Type B pancreatic cell (in vitro differentiated cells): ENCODE data around the gene NDC1. TPM values are rescaled to one million over a fixed set of nuclear protein-coding genes. Genes with fewer than 3 reads are reported as not detected.
"Not testable (repeated sequence)": the region's sequence is repeated elsewhere in the genome, so short reads cannot be mapped to it uniquely, and the experiment has no call there.

ENCODE experiments used
- DNase-seq: peaks from one replicate; pipeline ENCODE4 v3.0.0; 2021; ENCODE audit warnings: mixed read lengths; ENCODE audit not compliant: unreplicated experiment; ENCODE audit errors: extremely low spot score
- H3K27ac Mint-ChIP-seq: 2 replicates; pipeline ENCODE4 v1.8.0; 2021; ENCODE audit warnings: mild to moderate bottlenecking, mixed read lengths
- H3K27me3 Mint-ChIP-seq: 2 replicates; pipeline ENCODE4 v1.8.0; 2021; ENCODE audit warnings: mixed read lengths
- H3K36me3 Mint-ChIP-seq: 2 replicates; pipeline ENCODE4 v1.8.0; 2021; ENCODE audit warnings: mixed read lengths
- H3K4me1 Mint-ChIP-seq: one replicate; pipeline ENCODE4 v1.8.0; 2021; ENCODE audit warnings: mixed read lengths; ENCODE audit not compliant: unreplicated experiment
- H3K4me3 Mint-ChIP-seq: 2 replicates; pipeline ENCODE4 v1.8.0; 2021; ENCODE audit warnings: mild to moderate bottlenecking, mixed read lengths
- H3K9me3 Mint-ChIP-seq: 2 replicates; pipeline ENCODE4 v1.8.0; 2021; ENCODE audit warnings: mixed read lengths
- CTCF ChIP-seq: fragments of 200-600 bp; sonication (generic); conservative IDR thresholded peaks from 2 replicates; pipeline ENCODE4 v1.5.0; 2021; ENCODE audit warnings: antibody characterized with exemption, mild to moderate bottlenecking
- long read RNA-seq: library from polyadenylated mRNA; unstranded; transcript quantifications from one replicate; pipeline ENCODE4 v2.0.0, GENCODE V29; 2020
- total RNA-seq: library from RNA; stranded (reverse); gene quantifications from 2 replicates; pipeline ENCODE4 v1.2.1, GENCODE V29; 2021; ENCODE audit warnings: low replicate concordance

The NDC1 gene, protein sequence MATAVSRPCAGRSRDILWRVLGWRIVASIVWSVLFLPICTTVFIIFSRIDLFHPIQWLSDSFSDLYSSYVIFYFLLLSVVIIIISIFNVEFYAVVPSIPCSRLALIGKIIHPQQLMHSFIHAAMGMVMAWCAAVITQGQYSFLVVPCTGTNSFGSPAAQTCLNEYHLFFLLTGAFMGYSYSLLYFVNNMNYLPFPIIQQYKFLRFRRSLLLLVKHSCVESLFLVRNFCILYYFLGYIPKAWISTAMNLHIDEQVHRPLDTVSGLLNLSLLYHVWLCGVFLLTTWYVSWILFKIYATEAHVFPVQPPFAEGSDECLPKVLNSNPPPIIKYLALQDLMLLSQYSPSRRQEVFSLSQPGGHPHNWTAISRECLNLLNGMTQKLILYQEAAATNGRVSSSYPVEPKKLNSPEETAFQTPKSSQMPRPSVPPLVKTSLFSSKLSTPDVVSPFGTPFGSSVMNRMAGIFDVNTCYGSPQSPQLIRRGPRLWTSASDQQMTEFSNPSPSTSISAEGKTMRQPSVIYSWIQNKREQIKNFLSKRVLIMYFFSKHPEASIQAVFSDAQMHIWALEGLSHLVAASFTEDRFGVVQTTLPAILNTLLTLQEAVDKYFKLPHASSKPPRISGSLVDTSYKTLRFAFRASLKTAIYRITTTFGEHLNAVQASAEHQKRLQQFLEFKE
- total RNA-seq, result 19.7 and 29.5 TPM in 2 replicates
- long read RNA-seq, full-length matches to known transcripts, result 11 of 28 reads
- long read RNA-seq, partial matches to known transcripts, result 10 of 28 reads
- long read RNA-seq, other reads (novel, unspliced or antisense), result 7 of 28 reads

- H3K4me1 Mint-ChIP-seq, result peaks cover 15% of the 10 kb centered on the region
- peak; percentile 90 for DNase-seq
- H3K9me3 Mint-ChIP-seq, result no peaks in the 10 kb centered on the region
- peak within 1 kb of the TSS; percentile 99 for H3K4me3 Mint-ChIP-seq
- no peaks in the 10 kb centered on the region for H3K27me3 Mint-ChIP-seq
- H3K27ac Mint-ChIP-seq, result peak within 1 kb of the TSS; percentile 97
- TF ChIP-seq CTCF, result peak; percentile 48
- H3K36me3 Mint-ChIP-seq, result peaks cover 3% of the 10 kb centered on the region
Observed at GRCh38 chr1:53837924-53838653, at the start of gene NDC1. Gene NDC1 (minus strand): TSS chr1:53838296. CDS start chr1:53838261, 35 bp downstream.

DNA sequence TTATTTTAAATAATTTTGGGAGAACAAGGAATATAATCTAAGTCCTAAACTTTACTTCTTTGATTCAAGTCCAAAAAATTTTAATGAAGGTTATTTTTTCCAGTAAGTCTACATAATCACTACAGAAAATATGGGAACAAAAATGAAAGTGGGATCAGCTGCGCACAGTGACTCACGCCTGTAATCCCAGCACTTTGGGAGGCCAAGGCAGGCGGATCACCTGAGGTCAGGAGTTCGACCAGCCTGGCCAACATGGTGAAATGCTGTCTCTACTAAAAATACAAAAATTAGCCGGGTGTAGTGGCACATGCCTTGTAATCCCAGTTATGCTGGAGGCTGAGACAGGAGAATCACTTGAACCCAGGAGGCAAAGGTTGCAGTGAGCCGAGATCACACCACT is 45.5 kb upstream of the NDC1 start:
- not testable (repeated sequence) for H3K4me1 Mint-ChIP-seq, DNase-seq, H3K4me3 Mint-ChIP-seq, H3K9me3 Mint-ChIP-seq, H3K27ac Mint-ChIP-seq, H3K27me3 Mint-ChIP-seq
- H3K36me3 Mint-ChIP-seq, result peaks cover 14% of the 10 kb centered on the region

DNA sequence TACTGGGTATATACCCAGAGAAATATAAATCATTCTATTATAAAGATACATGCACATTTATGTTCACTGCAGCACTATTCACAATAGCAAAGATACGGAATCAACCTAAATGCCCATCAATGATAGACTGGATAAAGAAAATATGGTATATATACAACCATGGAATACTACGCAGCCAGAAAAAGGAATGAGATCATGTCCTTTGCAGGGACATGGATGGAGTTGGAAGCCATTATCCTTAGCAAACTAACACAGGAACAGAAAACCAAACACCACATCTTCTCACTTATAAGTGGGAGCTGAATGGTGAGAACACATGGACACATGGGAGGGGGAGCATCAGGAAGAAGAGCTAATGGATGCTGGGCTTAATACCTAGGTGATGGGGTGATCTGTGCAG is 43.8 kb upstream of the NDC1 start:
- H3K9me3 Mint-ChIP-seq, H3K4me3 Mint-ChIP-seq, H3K4me1 Mint-ChIP-seq, H3K27me3 Mint-ChIP-seq, DNase-seq, H3K27ac Mint-ChIP-seq: not testable (repeated sequence)
- peaks cover 14% of the 10 kb centered on the region for H3K36me3 Mint-ChIP-seq

GRCh38 chr1:53878492-53879105 is 40.5 kb upstream of the NDC1 start:
- no peak overlapping the region for H3K4me3 Mint-ChIP-seq
- peak; percentile 77 for TF ChIP-seq CTCF
- H3K27ac Mint-ChIP-seq, result no peak overlapping the region
- H3K9me3 Mint-ChIP-seq, result no peaks in the 10 kb centered on the region
- no peaks in the 10 kb centered on the region for H3K4me1 Mint-ChIP-seq
- DNase-seq, result no peak
- no peaks in the 10 kb centered on the region for H3K27me3 Mint-ChIP-seq
- H3K36me3 Mint-ChIP-seq, result peaks cover 14% of the 10 kb centered on the region

- not testable (repeated sequence) for H3K4me3 Mint-ChIP-seq, H3K4me1 Mint-ChIP-seq, H3K9me3 Mint-ChIP-seq, H3K27me3 Mint-ChIP-seq, H3K27ac Mint-ChIP-seq, H3K36me3 Mint-ChIP-seq, DNase-seq
Observed at GRCh38 chr1:53875150-53875549, 37.1 kb upstream of the NDC1 start.

- Mint-ChIP-seq H3K4me3 (no peak overlapping the region), H3K36me3 (peaks cover 14% of the 10 kb centered on the region), H3K27ac (no peak overlapping the region), H3K27me3 (no peaks in the 10 kb centered on the region), H3K4me1 (no peaks in the 10 kb centered on the region), H3K9me3 (no peaks in the 10 kb centered on the region)
- no peak for DNase-seq
- TF ChIP-seq CTCF, result no peak
Observed at GRCh38 chr1:53871773-53872484, 33.8 kb upstream of the NDC1 start.
